Heart right ventricle (tissue), 16 donors: ENCODE data around the gene APOL6. TPM values are rescaled to one million over a fixed set of nuclear protein-coding genes. Genes with fewer than 3 reads are reported as not detected.

Experiments
- ATAC-seq, 8 donors: fragments of 200-7000 bp; cut with Tn5 transposase; one replicate each; pipeline ENCODE4 v1.9.1; 2020; ENCODE audit warnings: mild to moderate bottlenecking in 8 of 8, moderate library complexity in 8 of 8, moderate number of reproducible peaks in 1 of 8
- DNase-seq, 2 donors: peaks; one replicate each; pipeline ENCODE4 v3.0.0-alpha.2; 2020
- H3K27ac ChIP-seq, 10 donors: fragments of 200-600 bp; sonication (generic) in 2 of 10; one replicate each; pipeline versions ENCODE4 v1.5.0 to v1.8.0; 2020 to 2022; ENCODE audit warnings: mild to moderate bottlenecking in 3 of 10
- H3K27me3 ChIP-seq, 7 donors: fragments of 200-600 bp; one replicate each; pipeline ENCODE4 v1.8.0; 2021 to 2022; ENCODE audit warnings: mild to moderate bottlenecking in 2 of 7
- H3K36me3 ChIP-seq, 9 donors: fragments of 200-600 bp; sonication (generic) in 1 of 9; one replicate each; pipeline versions ENCODE4 v1.5.0 to v1.8.0; 2020 to 2022; ENCODE audit warnings: mild to moderate bottlenecking in 2 of 9
- H3K4me1 ChIP-seq, 9 donors: fragments of 200-600 bp; sonication (generic) in 1 of 9; one replicate each; pipeline versions ENCODE4 v1.5.0 to v1.8.0; 2020 to 2022; ENCODE audit warnings: mild to moderate bottlenecking in 4 of 9
- H3K4me3 ChIP-seq, 10 donors: fragments of 200-600 bp; sonication (generic) in 2 of 10; one replicate each; pipeline versions ENCODE4 v1.5.0 to v1.8.0; 2020 to 2022; ENCODE audit warnings: mild to moderate bottlenecking in 7 of 10, moderate library complexity in 2 of 10
- H3K9me3 ChIP-seq, 11 donors: fragments of 200-600 bp in 10 of 11; sonication (generic) in 2 of 11; one replicate each; pipeline versions ENCODE4 v1.5.0 to v1.8.0; 2013 to 2022; ENCODE audit warnings: mild to moderate bottlenecking in 2 of 11, control low read depth in 1 of 11, moderate library complexity in 1 of 11
- WGBS, 2 donors: extraction: QIAGEN DNeasy Blood & Tissue Kit; methylation state at CpG; one replicate each; pipeline ENCODE4 v1.1.7; 2013; ENCODE audit warnings: inconsistent platforms in 1 of 2; 5-methylcytosine and 5-hydroxymethylcytosine counted together
- intact Hi-C, 10 donors: fragments of 100-400 bp; cut with DNase I; formaldehyde crosslinking; loops; one replicate each; pipeline versions ENCODE4 v1.11.1 to v1.14.2; 2022
- polyA plus RNA-seq, 2 donors: library from polyadenylated mRNA; stranded (reverse); fragments of 200-250 nt; gene quantifications; one replicate each; pipeline ENCODE4 v1.2.3, GENCODE V29; 2013
- total RNA-seq, 10 donors: library from RNA; stranded (reverse); fragmentation: NEBNext Ultra II Directional in 3 of 10; extraction: Animal tissue kit (Norgen Biotek cat#: 25700) in 3 of 10; gene quantifications; one replicate each; pipeline versions ENCODE4 v1.2.1 to v1.2.4, GENCODE V29; 2021 to 2023
- TF ChIP-seq, protein P1 (sequence below), 9 donors: fragments of 200-600 bp; sonication (generic) in 2 of 9; IDR thresholded peaks; one replicate each; pipeline versions ENCODE4 v1.5.0 to v1.8.0; 2021 to 2022; ENCODE audit warnings: antibody characterized with exemption in 9 of 9, mild to moderate bottlenecking in 5 of 9, moderate library complexity in 1 of 9
- donor health status: Arrhythmogenic right ventricular cardiomyopathy.
- donor health status: ischemic (EF 13 %, LVEDD 7.1; RV severe dilation, severe dysfunction).
- donor health status: healthy with polysubstance abuse.
- donor health status: DM: no; HTN: yes; CAD: no.
- donor health status: DM: no; HTN: no; CAD: no.
- donor health status: ischemic (EF 25% LVEDD 6.9; RV normal size, moderate dysfunction).
- donor health status: ischemic (EF 25% LVEDD 5.7; RV mildly dilated, moderate dysfunction).
- donor health status: healthy.
- donor health status: DM: yes; HTN: yes; CAD: no.
- donor health status: Ischemic cardiomyopathy.
- donor health status: ischemic (EF 35%, LVEDD 5.7; RV mildly dilated, moderate dysfunction).
- donor health status: nonischemic (EF 11% LVEDD 7.7; RV severe dilation, severe dysfunction).
- donor health status: DM: yes; HTN: yes; CAD: no.
- donor health status: PGD.
- donor health status: ischemic (EF 29% LVEDD 5.4; RV normal size, mild dysfunction).
- donor health status: nonischemic (EF 23%, LVEDD 6.1; RV moderate dilation, normal function).

Gene APOL6
- total and polyA plus RNA-seq, 12 donors = 1.7 to 51.9 (median 7.6) TPM

- Histone ChIP-seq H3K4me3 (no peak overlapping the region), H3K27me3 (no peaks in the 10 kb centered on the region), H3K4me1 (peaks cover 12 to 72% (median 39%) of the 10 kb centered on the region in 9 donors), H3K27ac (peak overlapping the region in 5 of 10 donors; percentile 20 to 92 (median 91)), H3K36me3 (peaks cover 0 to 35% (median 0%) of the 10 kb centered on the region in 9 donors), H3K9me3 (no peaks in the 10 kb centered on the region)
- TF ChIP-seq, protein P1, sequence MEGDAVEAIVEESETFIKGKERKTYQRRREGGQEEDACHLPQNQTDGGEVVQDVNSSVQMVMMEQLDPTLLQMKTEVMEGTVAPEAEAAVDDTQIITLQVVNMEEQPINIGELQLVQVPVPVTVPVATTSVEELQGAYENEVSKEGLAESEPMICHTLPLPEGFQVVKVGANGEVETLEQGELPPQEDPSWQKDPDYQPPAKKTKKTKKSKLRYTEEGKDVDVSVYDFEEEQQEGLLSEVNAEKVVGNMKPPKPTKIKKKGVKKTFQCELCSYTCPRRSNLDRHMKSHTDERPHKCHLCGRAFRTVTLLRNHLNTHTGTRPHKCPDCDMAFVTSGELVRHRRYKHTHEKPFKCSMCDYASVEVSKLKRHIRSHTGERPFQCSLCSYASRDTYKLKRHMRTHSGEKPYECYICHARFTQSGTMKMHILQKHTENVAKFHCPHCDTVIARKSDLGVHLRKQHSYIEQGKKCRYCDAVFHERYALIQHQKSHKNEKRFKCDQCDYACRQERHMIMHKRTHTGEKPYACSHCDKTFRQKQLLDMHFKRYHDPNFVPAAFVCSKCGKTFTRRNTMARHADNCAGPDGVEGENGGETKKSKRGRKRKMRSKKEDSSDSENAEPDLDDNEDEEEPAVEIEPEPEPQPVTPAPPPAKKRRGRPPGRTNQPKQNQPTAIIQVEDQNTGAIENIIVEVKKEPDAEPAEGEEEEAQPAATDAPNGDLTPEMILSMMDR (IDR thresholded peaks at IDR 0.05) = no peak
- DNase-seq (no peak), ATAC-seq (no peak)
- intact Hi-C loops = no loop called here
- 65 to 73% methylated on average over 4 of the region's 4 CpGs for WGBS, 2 donors
These were observed 38.5 kb upstream of the APOL6 start for GRCh38 chr22:35609761-35610160.

- H3K27me3 ChIP-seq = no peaks in the 10 kb centered on the region
- H3K4me3 ChIP-seq = peak overlapping the region in 2 of 10 donors; percentile 15 to 59
- H3K4me1 ChIP-seq = peaks cover 12 to 62% (median 31%) of the 10 kb centered on the region in 9 donors
- intact Hi-C loops = no loop called here
- peaks cover 0 to 41% (median 0%) of the 10 kb centered on the region in 9 donors for H3K36me3 ChIP-seq
- 74 to 77% methylated on average over 10 of the region's 10 CpGs for WGBS, 2 donors
- peak overlapping the region in 9 of 10 donors; percentile 42 to 94 (median 88) for H3K27ac ChIP-seq
- H3K9me3 ChIP-seq = no peaks in the 10 kb centered on the region
- no peak for ATAC-seq
- no peak for DNase-seq
- TF ChIP-seq, protein P1 (IDR thresholded peaks at IDR 0.05) = no peak
These were observed 37.5 kb upstream of the APOL6 start for GRCh38 chr22:35610741-35611140.

DNA sequence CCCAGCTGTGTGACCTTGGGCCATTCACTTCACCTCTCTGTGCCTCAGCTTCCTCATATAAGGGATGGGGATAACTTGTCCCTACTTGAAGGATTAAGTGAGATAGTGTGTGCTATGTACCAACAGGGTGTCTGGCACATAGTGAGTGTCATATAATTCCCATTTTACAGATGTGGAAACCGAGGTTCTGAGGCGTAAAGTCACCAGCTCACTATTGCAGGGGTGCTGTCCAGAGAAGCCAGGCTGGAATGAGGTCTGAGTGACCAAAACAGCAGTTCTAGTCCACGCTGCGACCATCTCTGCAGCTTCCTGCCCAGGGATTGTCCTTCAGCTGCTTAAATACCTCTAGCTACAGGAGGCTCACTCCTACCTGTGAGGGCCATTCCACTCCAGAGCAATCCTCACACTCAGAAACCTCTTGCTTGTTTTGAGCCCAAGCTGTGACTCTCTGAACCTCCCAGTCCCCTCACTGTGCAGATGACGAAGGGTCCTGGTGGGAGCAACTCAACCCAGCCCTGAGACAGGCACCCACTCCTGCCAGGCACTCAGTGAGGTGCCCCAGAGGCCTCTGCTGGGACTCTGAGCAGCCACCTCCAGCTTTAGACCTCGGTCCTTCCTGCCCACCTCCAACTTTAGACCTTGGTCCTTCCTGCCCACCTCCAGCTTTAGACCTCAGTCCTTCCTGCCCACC is 36.9 kb upstream of the APOL6 start:
- DNase-seq = no peak
- TF ChIP-seq, protein P1 (IDR thresholded peaks at IDR 0.05) = no peak
- H3K27ac ChIP-seq = peak overlapping the region; percentile 66 to 94 (median 87)
- H3K27me3 ChIP-seq = no peaks in the 10 kb centered on the region
- peak in 1 of 8 donors; percentile 0 for ATAC-seq
- no peaks in the 10 kb centered on the region for H3K9me3 ChIP-seq
- peaks cover 0 to 41% (median 0%) of the 10 kb centered on the region in 9 donors for H3K36me3 ChIP-seq
- WGBS, 2 donors = 63 to 71% methylated on average over 6 of the region's 6 CpGs
- H3K4me3 ChIP-seq = peak overlapping the region in 7 of 10 donors; percentile 12 to 62 (median 50)
- peaks cover 12 to 56% (median 27%) of the 10 kb centered on the region in 9 donors for H3K4me1 ChIP-seq
- intact Hi-C loops = no loop called here

GRCh38 chr22:35611891-35612576 is 36.2 kb upstream of the APOL6 start:
- WGBS, 2 donors = 42 to 61% methylated on average over 8 of the region's 8 CpGs
- Histone ChIP-seq H3K4me1 (peaks cover 7 to 49% (median 23%) of the 10 kb centered on the region in 9 donors), H3K9me3 (no peaks in the 10 kb centered on the region), H3K36me3 (peaks cover 0 to 37% (median 0%) of the 10 kb centered on the region in 9 donors), H3K27me3 (no peaks in the 10 kb centered on the region), H3K27ac (peak overlapping the region; percentile 66 to 94 (median 87)), H3K4me3 (peak overlapping the region in 9 of 10 donors; percentile 12 to 62 (median 50))
- intact Hi-C loops = no loop called here
- no peak for DNase-seq
- TF ChIP-seq, protein P1 (IDR thresholded peaks at IDR 0.05) = no peak
- ATAC-seq = peak in 4 of 8 donors; percentile 1 to 11 (median 4)
